AG04449 (cell line): ENCODE measurements around the gene CHST11.
A peak's percentile ranks its signal among the peaks of the same experiment; 100 is the strongest.

Source experiments
- CTCF ChIA-PET: fragments of 350-600 bp; formaldehyde crosslinking; extraction: SDS; loops from one replicate; lab custom pipeline; 2021; ENCODE audit warnings: antibody characterized with exemption; lab: Yijun Ruan, JAX
- POLR2A ChIA-PET: fragments of 400-600, 350-600 bp; formaldehyde crosslinking; extraction: SDS; loops from one replicate; lab custom pipeline; 2020; ENCODE audit warnings: antibody characterized with exemption, inconsistent platforms; lab: Yijun Ruan, JAX
- DNase-seq: peaks from one replicate; pipeline ENCODE4 v3.0.0-alpha.2; 2010; ENCODE audit warnings: low read depth, low spot score
- H3K4me3 ChIP-seq: 2 replicates; pipeline ENCODE4 v1.5.1; 2011; ENCODE audit warnings: low read depth, mild to moderate bottlenecking, control low read depth, low read length
- TF ChIP-seq, protein P1 (sequence below): IDR thresholded peaks from one replicate; pipeline ENCODE4 v1.5.1; 2011; ENCODE audit warnings: mild to moderate bottlenecking, moderate library complexity, low read length, control low read depth, inconsistent platforms; ENCODE audit not compliant: insufficient read depth; ENCODE audit errors: missing control alignments

The CHST11 gene

DNA sequence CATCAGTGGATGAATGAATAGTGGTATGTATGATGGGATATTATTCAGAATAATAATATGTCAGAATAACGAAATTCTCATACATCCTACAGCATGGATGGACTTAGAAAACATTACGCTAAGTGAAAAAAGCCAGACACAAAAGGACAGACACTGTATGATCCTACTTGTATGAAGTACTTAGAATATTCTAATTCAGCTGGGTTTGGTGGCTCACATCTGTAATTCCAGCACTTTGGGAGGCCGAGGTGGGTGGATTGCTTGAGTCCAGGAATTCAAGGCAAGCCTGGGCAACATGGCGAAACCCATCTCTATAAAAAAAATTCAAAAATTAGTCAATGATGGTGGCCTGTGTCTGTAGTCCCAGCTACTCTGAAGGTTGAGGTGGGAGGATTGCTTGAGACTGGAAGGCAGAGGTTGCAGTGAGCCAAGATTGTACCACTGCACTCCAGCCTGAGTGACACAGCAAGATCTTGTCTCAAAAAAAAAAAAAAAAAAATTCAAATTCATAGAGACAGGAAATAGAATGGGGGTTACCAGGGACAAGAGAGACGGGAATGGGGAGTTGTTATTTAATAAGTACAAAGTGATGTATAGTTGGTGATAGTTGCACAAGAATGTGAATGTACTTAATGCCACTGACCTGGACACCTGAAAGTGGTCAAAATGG is 132.3 kb downstream of the CHST11 start:
- no peak overlapping the region for H3K4me3 ChIP-seq
- POLR2A ChIA-PET, result interaction anchor here (0.6 to 1.7 kb wide), 3 partner anchors 10 to 29 kb away, joined by 3 to 8 read pairs (median 4); no protein-coding TSS in a partner anchor
- CTCF ChIA-PET, result no interaction called here
- no peak for DNase-seq
- TF ChIP-seq, protein P1, sequence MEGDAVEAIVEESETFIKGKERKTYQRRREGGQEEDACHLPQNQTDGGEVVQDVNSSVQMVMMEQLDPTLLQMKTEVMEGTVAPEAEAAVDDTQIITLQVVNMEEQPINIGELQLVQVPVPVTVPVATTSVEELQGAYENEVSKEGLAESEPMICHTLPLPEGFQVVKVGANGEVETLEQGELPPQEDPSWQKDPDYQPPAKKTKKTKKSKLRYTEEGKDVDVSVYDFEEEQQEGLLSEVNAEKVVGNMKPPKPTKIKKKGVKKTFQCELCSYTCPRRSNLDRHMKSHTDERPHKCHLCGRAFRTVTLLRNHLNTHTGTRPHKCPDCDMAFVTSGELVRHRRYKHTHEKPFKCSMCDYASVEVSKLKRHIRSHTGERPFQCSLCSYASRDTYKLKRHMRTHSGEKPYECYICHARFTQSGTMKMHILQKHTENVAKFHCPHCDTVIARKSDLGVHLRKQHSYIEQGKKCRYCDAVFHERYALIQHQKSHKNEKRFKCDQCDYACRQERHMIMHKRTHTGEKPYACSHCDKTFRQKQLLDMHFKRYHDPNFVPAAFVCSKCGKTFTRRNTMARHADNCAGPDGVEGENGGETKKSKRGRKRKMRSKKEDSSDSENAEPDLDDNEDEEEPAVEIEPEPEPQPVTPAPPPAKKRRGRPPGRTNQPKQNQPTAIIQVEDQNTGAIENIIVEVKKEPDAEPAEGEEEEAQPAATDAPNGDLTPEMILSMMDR, result no peak

DNA sequence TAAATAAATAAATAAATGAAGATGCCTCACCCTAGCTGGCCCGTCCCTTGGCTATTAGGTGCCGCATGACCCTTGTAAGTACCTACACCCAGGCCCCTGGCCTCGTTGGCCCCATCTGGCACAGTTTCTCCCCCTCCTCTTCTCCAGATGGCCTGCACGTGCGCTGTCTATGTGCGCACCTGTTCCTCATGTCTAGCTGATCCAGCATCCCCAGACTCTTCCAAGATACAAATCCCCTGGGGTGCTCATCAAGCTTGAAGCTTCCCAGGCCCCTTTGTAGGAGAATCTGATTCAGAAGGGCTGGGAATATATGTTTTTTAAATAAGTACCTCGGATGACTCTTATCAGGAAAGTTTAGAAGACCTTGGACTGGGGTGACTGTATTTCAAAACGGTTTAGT is 133.3 kb downstream of the CHST11 start:
- CTCF ChIA-PET, result no interaction called here
- DNase-seq, result no peak
- POLR2A ChIA-PET, result no interaction called here
- no peak overlapping the region for H3K4me3 ChIP-seq
- TF ChIP-seq, protein P1, result no peak

DNA sequence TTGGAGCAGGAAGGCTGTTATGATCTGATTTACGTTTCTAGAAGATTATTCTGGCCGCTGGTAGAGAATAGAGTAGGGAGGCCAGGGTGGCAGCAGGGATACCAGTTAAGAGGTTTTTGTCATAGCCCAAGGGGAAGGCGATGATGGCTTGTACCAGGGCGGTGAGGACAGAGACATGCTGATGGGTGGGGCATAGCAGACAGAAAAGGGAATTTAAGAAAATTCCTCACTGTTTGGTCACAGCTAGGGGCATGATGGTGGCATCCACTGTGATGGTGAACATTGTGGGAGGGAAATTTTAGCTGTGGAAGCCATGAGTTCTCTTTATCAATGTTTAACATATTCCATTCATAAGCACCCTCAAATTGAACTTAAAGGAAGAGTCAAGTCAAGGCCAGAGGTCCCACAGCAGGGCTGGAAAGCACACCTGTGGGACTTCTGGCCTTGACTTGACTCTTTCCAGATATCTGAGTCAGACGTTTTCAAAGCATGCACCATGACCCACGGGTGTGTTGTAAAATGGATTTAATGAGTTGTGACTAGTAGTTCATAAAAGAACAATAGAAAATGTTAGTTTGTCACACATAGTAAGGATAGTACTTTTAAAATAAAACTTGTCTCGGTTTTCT is 134.6 kb downstream of the CHST11 start:
- TF ChIP-seq, protein P1, result no peak
- ChIA-PET CTCF (no interaction called here), POLR2A (no interaction called here)
- H3K4me3 ChIP-seq, result no peak overlapping the region
- no peak for DNase-seq

DNA sequence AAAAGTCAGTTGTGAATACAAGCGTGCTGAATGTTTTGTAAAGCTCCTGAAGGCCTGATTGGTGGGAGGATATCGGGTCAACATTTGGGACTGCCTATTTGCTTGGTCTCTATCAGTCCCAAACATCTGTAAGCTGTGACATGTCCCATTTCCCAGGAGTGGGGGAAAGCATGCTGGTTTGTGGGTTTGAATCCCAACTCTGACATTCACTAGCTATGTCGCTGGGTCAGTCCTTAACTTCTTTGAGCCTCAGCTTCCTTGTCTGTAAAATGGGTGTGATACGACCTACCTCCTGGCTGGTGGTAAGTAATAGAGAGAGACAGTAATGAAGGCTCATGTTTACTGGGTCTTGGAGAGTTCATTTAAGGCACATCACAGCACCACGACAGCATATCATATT is 136.7 kb downstream of the CHST11 start:
- ChIA-PET CTCF (interaction anchor here (1.1 kb wide), 1 partner anchor 210 kb away, joined by 3 read pairs; no protein-coding TSS in a partner anchor), POLR2A (no interaction called here)
- TF ChIP-seq, protein P1, result no peak
- H3K4me3 ChIP-seq, result no peak overlapping the region
- no peak for DNase-seq

DNA sequence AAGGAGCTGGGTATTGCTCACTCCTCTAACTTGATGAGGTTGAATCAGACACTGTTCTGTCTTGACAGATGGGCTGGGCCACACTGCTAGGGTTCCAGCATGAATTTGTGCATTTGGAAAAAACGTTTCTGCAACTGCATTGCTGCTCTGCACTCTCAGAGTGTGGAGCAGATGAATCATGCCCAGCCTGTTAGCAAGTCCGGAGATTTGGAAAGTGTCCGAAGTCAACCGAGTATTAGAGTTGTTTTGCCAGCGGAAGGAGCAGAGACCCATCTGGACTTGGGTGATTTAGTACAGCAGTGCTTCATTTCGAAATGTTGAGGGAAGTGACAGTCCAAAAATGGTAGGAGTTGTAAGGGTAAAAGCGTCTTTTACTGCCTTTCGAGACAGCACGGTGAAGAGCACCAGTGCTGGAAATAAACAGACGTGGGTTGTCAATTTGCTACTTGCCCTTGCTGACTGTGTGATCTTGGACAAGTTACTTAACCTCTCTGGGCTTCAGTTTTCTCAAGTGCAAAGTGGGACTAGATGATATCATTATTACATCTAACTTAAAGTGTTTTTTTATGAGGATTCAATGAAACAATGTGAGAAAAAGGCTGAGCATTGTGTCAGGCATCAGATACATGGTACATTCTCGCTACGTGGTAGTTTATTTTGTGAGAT is 139.5 kb downstream of the CHST11 start:
- CTCF ChIA-PET, result interaction anchor here (1.2 to 1.5 kb wide), 2 partner anchors 8 to 281 kb away, joined by 6 read pairs; no protein-coding TSS in a partner anchor
- POLR2A ChIA-PET, result interaction anchor here (0.7 kb wide), 2 partner anchors 10 to 13 kb away, joined by 3 read pairs; no protein-coding TSS in a partner anchor
- no peak overlapping the region; the same call in none of the 2 replicates for H3K4me3 ChIP-seq
- TF ChIP-seq, protein P1, result no peak
- DNase-seq, result peak; percentile 71
